NOMO-1 treated with dmso at 0.1 percent for 144 hours (cell line): ENCODE data around the gene ERMP1.
A peak's percentile ranks its signal among the peaks of the same experiment; 100 is the strongest.
"Not testable (repeated sequence)": the region's sequence is repeated elsewhere in the genome, so short reads cannot be mapped to it uniquely, and the experiment has no call there.

Experiments used
- DNase-seq: peaks from one replicate; lab custom pipeline; 2025; ENCODE audit not compliant: unreplicated experiment; lab: John Stamatoyannopoulos, UW

ERMP1 gene, protein sequence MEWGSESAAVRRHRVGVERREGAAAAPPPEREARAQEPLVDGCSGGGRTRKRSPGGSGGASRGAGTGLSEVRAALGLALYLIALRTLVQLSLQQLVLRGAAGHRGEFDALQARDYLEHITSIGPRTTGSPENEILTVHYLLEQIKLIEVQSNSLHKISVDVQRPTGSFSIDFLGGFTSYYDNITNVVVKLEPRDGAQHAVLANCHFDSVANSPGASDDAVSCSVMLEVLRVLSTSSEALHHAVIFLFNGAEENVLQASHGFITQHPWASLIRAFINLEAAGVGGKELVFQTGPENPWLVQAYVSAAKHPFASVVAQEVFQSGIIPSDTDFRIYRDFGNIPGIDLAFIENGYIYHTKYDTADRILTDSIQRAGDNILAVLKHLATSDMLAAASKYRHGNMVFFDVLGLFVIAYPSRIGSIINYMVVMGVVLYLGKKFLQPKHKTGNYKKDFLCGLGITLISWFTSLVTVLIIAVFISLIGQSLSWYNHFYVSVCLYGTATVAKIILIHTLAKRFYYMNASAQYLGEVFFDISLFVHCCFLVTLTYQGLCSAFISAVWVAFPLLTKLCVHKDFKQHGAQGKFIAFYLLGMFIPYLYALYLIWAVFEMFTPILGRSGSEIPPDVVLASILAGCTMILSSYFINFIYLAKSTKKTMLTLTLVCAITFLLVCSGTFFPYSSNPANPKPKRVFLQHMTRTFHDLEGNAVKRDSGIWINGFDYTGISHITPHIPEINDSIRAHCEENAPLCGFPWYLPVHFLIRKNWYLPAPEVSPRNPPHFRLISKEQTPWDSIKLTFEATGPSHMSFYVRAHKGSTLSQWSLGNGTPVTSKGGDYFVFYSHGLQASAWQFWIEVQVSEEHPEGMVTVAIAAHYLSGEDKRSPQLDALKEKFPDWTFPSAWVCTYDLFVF

DNA sequence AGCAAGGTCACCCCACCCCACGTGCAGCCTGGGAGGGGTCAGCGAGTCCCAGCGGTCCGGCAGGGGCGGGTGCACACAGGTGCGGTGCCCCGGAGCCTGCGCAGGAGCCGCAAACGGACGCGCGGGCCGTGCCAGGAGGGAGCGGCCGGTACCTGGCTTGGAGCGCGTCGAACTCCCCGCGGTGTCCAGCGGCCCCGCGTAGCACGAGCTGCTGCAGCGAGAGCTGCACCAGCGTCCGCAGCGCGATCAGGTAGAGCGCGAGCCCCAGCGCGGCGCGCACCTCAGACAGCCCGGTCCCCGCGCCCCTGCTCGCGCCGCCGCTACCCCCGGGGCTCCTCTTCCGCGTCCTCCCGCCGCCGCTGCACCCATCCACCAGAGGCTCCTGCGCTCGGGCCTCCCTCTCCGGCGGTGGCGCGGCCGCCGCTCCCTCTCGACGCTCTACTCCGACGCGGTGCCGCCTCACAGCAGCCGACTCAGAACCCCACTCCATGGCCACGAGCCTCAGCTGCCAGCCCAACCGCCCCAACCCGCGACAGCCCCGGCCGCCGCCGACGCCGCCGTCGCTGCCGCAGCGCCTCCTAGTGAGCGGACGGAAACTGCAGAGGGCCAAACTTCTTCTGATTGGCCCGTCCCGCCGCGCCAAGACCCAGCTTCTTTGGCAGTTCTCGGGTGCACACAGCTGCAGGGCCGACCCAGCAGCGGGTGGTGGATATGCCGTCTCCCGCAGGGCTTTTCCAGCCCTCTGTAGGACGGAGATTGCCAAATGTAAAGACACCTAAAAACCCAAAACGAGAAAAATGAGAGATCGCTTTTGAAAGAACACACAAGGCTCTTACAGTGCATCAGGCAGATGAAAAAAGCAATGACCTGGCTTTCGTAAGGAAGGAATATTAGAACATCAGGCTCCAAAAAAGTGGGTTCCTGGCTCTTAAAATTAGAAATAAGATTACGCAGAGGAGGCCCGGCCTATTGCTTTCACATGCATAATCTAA, at the start of gene ERMP1:
Gene ERMP1, minus strand, starts transcription at position 580 of the 992 bp plus-strand sequence. Its CDS starts 90 bp downstream, at position 490.
- DNase-seq = peak; percentile 46

GRCh38 chr9:5882244-5883012, 49.5 kb upstream of the ERMP1 start:
- not testable (repeated sequence) for DNase-seq

GRCh38 chr9:5879419-5880181, 46.7 kb upstream of the ERMP1 start:
- DNase-seq = no peak

- no peak for DNase-seq
Observed at GRCh38 chr9:5876711-5877110, 43.8 kb upstream of the ERMP1 start.

DNA sequence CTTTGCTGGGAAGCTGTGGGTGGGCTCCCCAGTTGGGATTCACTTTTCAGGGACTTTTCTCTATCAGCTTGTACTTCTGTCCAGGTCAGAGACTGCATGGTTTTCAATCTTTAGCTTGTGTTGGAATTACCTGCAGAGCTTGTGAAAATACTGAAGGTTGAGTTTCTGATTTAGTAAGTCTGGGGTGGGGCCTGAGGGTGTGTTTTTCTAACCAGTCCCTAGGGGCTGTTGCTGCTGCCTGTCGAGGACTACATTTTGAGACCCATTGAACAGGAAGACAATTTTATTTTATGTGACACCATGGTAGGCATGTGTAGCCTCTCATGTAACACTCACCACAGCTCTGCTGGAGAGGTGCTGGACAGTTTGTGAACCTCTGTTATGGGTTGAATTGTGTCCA, 43.1 kb upstream of the ERMP1 start:
- DNase-seq = no peak

- no peak for DNase-seq
Observed at GRCh38 chr9:5874048-5874447, 41.1 kb upstream of the ERMP1 start.

DNA sequence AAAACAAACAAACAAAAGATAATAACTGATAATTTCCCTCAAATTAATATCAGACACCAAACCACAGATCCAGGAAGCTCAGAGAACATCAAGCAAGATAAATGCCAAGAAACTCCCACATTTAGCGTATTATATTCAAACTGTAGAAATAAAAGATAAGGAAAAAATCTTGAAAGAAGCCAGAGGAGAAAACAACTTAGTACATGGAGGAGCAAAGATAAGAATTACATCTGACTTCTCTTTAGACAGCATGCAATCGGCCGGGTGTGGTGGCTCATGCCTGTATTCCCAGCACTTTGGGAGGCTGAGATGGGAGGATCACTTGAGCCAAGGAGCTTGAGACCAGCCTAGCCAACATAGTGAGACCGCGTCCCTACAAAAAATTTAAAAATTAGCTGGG, 40.5 kb upstream of the ERMP1 start:
- no peak for DNase-seq

DNA sequence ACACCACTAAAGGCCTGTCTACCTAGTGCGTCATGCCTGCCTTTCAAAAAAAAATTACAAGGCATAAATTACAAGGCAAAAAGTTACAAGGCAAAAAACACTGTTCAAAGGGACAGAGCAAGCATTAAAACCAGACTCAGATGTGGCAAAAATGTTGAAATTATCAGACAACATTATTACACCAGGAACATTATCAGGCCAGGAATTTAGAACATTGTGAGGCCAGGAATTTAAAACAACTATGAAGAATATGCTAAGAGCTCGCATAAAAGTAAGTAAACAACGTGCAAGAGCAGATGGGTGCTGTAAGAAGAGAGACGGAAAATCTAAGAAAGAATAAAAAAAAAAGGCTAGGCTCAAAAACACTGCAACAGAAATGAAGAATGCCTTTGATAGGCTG, 39.6 kb upstream of the ERMP1 start:
- no peak for DNase-seq

- no peak for DNase-seq
Observed at GRCh38 chr9:5871785-5872184, 38.9 kb upstream of the ERMP1 start.

- DNase-seq = no peak
Observed at GRCh38 chr9:5870691-5871090, 37.8 kb upstream of the ERMP1 start.

- DNase-seq = no peak
Observed at GRCh38 chr9:5870020-5870339, 37.1 kb upstream of the ERMP1 start.

DNA sequence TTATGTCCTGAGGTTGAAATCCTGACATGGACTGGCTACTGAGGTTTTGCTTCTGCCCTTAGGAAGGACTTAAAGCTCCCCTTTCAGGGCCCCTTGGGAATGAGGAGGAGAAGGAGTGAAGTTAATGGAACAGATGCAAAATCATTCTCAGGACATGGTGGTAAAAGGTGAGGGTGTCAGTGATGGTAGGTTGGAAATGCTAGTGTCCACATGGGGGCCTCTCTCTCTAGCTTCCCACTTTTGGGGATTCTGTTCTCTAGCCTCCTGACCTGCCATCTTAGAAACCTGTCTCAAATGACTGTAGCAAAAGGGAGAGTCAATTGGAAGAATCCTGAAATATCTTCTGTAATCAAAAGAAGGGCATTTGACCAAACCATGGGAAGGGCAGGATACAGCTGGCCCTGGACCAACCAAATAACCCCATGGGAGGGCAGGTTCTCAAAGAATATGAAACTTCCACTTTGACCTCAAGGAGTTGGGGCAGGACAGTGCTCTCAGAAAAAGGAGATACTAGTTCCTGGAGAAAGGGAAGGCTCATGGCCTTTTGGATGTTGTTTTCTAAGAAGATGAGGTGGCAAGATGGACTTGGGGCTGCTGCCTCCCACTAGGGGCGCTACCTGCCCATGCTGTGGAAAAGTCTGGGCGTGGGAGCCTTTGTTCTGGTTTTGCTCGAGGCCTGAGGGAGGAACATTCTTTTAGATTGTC, 36.5 kb upstream of the ERMP1 start:
- DNase-seq = no peak

- no peak for DNase-seq
Observed at GRCh38 chr9:5868235-5868634, 35.3 kb upstream of the ERMP1 start.

GRCh38 chr9:5866685-5867084, 33.8 kb upstream of the ERMP1 start:
- no peak for DNase-seq

GRCh38 chr9:5866272-5866671, 33.4 kb upstream of the ERMP1 start:
- DNase-seq = no peak

GRCh38 chr9:5864446-5864845, 31.5 kb upstream of the ERMP1 start:
- DNase-seq = no peak

DNA sequence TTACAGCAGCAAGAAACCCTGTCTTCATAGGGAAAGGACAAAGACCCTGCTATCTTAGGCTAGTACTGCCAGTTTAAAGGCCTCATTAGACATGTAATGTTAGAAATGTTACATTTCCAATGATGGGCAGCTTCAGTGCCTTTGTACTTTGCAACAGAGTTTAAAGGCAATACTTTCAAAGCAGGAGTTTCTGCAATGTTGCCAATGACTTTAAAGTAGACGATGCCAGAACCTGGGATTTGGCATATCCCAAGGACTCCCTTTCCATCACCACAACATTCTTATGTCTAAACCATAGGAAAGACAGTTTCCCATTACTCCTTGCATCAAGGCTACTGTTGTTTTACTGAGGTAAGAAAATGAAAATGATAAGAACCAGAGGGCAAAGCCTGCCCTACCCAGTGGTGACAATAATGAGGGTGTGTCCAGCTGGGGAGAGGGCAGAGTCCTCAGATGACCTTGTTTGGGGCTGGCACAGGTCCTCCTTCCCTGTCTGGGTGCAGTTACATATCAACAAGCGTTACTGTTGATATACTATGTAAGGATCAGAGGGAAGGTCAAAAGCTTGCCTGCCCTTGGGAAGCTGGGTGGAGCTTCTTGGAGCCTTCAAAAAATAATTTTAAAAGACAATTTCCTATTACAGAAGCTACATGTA, 30.3 kb upstream of the ERMP1 start:
- no peak for DNase-seq

DNA sequence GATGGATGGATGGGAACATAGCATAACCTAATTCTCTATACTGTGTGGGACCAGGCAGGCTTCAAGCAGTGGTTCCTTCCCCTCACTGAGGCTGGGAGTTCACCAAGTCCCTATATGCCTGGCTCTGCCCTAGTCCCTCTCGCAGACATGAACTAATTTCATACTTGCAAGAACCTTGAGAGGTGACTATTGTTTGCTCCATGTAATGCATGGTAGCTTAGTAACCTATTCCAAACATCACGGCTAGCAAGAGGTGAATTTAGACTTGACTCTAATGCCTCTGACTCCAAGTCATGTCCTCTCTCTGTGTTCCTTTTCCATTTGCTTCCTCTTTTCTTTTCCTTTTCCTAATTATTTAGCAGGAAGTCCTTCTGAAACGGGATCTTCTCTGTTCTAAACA, 25.9 kb upstream of the ERMP1 start:
- DNase-seq = no peak
